Measurements from ENCODE around the gene KLHDC10. TPM values are rescaled to one million over a fixed set of nuclear protein-coding genes. Genes with fewer than 3 reads are reported as not detected.

Gene KLHDC10
- total and polyA plus RNA-seq, 2 donors (not counting 3 experiments of a cell fraction or from before 2014, with no cell fraction given), result 14.9 to 31.3 TPM

Small RNA genes lying within 50 kb of the gene (small RNA-seq; reads per million reads assigned to genes)
- not detected for gene RNA5SP245 (ENCODE audit: insufficient read depth, insufficient read length, low read depth, low replicate concordance)

Other genes with a start within 250 kb of the KLHDC10 start
- gene UBE2H, start 117.6 kb upstream of the KLHDC10 start, total RNA-seq, result 82.2 and 90.1 TPM in 2 replicates
- gene UBE2H, start 117.6 kb upstream of the KLHDC10 start, polyA plus RNA-seq, result 46.4 and 51.7 TPM in 2 replicates
- gene ZC3HC1, start 19.2 kb upstream of the KLHDC10 start, total RNA-seq, result 26.5 and 27.2 TPM in 2 replicates
- gene ZC3HC1, start 19.2 kb upstream of the KLHDC10 start, polyA plus RNA-seq, result 28.9 and 31.6 TPM in 2 replicates
- gene TMEM209, start 134.9 kb downstream of the KLHDC10 start, total RNA-seq, result 11.6 and 16.6 TPM in 2 replicates
- gene TMEM209, start 134.9 kb downstream of the KLHDC10 start, polyA plus RNA-seq, result 12.9 and 13.0 TPM in 2 replicates
- not detected in 2 replicates for gene SSMEM1, start 137.3 kb downstream of the KLHDC10 start, total RNA-seq
- not detected in 2 replicates for gene SSMEM1, start 137.3 kb downstream of the KLHDC10 start, polyA plus RNA-seq
- gene CPA2, start 196.3 kb downstream of the KLHDC10 start, total RNA-seq, result not detected in 2 replicates
- not detected in 2 replicates for gene CPA2, start 196.3 kb downstream of the KLHDC10 start, polyA plus RNA-seq
- gene CPA4, start 222.6 kb downstream of the KLHDC10 start, total RNA-seq, result not detected in 2 replicates
- gene CPA4, start 222.6 kb downstream of the KLHDC10 start, polyA plus RNA-seq, result 0.22 and 0.36 TPM in 2 replicates

All from endothelial cell of umbilical vein (primary cell).